NB4 (cell line): ENCODE measurements around the gene GON4L.

ENCODE experiments used
- CTCF ChIP-seq: IDR thresholded peaks from one replicate; pipeline ENCODE4 v1.5.1; 2012; ENCODE audit warnings: low read depth, low read length
- POLR2A ChIP-seq: IDR thresholded peaks from 2 replicates; pipeline ENCODE4 v1.6.1; 2011; ENCODE audit warnings: mild to moderate bottlenecking; ENCODE audit not compliant: insufficient read length; ENCODE audit errors: extremely low read depth
- TF ChIP-seq, protein P1 (sequence below): IDR thresholded peaks from 2 replicates; pipeline ENCODE4 v1.6.1; 2011; ENCODE audit warnings: low read depth, low read length

- TF ChIP-seq, protein P1, sequence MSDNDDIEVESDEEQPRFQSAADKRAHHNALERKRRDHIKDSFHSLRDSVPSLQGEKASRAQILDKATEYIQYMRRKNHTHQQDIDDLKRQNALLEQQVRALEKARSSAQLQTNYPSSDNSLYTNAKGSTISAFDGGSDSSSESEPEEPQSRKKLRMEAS = no peak
- TF ChIP-seq POLR2A = no peak
- no peak for TF ChIP-seq CTCF
Measured at GRCh38 chr1:155847823-155848529, 9.0 kb downstream of the GON4L start.
